Activated CD4-positive, alpha-beta T cell treated with anti-CD3 and anti-CD28 coated beads, Interleukin-2, Interleukin-6, amounts not matched to agents 100 ng/mL and 50 ng/mL, durations not matched to agents 16 hours and 8 hours (primary cell): Measurements from ENCODE around the gene PIEZO1.

Experiments
- DNase-seq: peaks from one replicate; pipeline ENCODE4 v3.0.0-alpha.2; 2020

PIEZO1 gene

DNA sequence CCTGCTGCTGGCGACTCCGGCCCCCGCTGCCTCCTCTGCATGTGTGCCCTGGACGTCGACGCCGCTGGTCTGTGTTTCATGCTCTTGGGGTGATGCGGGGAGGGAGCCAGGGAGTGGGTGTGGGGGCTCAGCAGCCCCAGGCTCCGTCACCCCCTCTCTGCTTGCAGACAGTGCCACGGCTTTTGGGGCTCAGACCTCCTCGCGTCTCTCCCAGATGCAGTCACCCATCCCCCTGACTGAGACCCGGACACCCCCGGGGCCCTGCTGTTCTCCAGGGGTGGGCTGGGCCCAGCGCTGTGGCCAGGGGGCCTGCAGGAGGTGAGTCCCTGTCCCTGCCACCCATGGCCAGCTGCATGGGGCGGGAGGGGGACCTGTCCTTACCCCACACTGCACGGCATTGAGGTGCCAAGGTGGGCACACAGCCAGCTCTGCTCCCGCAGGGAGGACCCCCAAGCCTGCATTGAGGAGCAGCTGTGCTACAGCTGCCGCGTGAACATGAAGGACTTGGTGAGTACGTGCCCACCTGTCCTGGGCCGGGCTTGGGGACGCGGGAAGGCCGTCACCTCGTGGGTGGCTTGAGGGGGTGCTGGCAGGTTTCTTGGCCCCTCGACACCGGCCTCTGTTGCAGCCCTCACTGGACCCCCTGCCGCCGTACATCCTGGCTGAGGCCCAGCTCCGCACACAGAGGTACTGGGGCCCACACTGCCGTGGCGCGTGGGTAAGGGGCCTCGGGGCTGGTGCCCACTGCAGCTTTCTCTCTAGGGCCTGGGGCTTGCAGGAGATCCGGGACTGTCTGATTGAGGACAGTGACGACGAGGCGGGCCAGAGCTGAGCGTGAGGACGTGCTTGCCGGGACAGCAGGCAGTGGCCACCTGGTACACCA, 70.4 kb downstream of the PIEZO1 start:
- no peak for DNase-seq

DNA sequence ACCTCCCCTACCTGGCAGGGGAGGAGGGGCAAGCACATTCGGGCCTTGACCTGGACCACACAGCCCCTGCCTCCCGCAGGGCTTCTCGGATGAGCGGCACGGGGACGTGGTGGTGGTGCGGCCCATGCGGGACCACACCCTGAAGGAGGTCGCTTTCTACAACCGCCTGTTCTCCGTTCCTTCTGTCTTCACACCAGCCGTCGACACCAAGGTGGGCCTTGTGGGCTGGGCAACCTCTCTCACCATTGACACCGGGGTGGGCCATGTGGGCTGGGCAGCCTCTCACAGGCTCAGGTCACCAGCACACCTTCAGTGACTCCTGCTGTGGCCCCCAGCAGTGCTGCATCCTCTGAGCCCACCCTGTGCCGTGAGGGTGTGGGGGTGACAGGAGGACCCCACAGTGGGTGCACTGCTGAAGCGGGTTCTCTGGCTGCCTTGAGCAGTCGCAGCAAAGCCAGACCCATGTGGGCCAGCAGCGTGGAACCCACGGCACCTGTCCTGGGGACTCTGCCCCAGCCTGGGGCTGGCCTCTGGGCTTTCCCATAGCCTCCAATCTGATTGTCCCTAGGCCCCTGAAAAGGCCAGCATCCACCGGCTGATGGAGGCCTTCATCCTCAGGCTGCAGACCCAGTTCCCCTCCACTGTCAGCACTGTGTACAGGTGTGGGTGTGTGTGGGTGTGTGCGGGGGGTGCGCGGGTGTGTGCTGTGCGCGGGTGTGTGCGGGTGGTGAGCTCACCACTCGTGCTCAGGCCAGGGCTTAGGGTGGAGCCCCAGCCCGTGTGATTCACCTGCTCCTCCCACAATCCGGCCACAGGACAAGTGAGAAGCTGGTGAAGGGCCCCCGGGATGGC, 71.2 kb downstream of the PIEZO1 start:
- DNase-seq: no peak

DNA sequence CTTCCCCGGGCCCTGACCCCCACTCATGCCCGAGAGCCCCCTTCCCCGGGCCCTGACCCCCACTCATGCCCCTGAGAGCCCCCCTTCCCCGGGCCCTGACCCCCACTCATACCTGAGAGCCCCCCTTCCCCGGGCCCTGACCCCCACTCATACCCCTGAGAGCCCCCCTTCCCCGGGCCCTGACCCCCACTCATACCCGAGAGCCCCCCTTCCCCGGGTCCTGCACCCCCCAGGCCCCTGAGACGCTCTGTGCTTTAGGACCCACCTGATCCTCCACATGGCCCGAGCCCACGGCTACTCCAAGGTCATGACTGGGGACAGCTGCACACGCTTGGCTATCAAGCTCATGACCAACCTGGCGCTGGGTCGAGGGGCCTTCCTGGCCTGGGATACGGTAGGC, 72.0 kb downstream of the PIEZO1 start:
- no peak for DNase-seq

DNA sequence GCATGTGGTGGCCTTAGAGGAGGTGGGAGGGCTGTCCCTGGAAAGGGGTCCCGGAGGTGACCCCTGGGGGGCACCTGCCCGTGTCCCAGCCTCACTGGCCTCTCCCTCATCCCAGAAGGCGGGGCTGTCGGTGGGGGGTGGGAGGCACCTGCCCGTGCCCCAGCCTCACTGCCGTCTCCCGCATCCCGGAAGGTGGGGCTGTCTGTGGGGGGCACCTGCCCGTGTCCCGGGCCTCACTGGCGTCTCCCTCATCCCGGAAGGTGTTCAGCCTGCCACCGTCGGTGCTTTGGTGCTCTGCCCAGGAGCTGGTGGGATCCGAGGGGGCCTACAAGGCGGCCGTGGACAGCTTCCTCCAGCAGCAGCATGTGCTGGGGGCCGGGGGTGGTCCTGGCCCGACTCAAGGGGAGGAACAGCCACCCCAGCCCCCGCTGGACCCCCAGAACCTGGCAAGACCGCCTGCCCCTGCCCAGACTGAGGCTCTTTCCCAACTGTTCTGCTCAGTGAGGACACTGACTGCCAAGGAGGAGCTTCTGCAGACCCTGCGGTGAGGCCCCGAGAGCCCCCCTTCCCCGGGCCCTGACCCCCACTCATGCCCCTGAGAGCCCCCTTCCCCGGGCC, 72.5 kb downstream of the PIEZO1 start:
- DNase-seq: no peak

- DNase-seq: no peak
Observed at GRCh38 chr16:88711750-88712340, 73.2 kb downstream of the PIEZO1 start.

DNA sequence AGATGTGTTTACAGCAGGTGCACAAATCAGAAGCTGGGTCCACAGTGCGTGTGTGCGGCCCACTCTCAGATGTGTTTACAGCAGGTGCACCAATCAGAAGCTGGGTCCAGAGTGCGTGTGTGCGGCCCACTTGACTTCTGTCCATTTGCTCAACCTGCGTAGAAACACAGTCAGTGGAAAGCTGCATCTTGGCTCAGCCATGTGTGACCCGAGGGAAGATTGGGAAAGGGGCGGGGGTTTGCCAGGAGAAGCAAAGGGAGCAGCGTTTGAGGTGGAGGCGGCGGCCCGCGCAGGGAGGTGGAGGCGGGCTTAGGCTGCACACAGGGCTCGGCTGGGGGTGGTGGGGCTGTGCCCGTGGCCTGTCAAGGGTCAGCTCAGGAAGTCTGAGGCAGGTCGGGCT, 74.5 kb downstream of the PIEZO1 start:
- no peak for DNase-seq

- DNase-seq: no peak
Observed at GRCh38 chr16:88706965-88707826, 77.8 kb downstream of the PIEZO1 start.

GRCh38 chr16:88706229-88706964, 78.6 kb downstream of the PIEZO1 start, which contains the start of the genes CTU2 and RNF166:
Gene CTU2 (plus strand): TSS chr16:88706503. CDS start chr16:88706531, 28 bp downstream.
Gene RNF166 (minus strand): TSS chr16:88706408. CDS start chr16:88706325, 83 bp downstream.
- peak; percentile 96 for DNase-seq

- no peak for DNase-seq
Observed at GRCh38 chr16:88705801-88706228, 79.2 kb downstream of the PIEZO1 start.

DNA sequence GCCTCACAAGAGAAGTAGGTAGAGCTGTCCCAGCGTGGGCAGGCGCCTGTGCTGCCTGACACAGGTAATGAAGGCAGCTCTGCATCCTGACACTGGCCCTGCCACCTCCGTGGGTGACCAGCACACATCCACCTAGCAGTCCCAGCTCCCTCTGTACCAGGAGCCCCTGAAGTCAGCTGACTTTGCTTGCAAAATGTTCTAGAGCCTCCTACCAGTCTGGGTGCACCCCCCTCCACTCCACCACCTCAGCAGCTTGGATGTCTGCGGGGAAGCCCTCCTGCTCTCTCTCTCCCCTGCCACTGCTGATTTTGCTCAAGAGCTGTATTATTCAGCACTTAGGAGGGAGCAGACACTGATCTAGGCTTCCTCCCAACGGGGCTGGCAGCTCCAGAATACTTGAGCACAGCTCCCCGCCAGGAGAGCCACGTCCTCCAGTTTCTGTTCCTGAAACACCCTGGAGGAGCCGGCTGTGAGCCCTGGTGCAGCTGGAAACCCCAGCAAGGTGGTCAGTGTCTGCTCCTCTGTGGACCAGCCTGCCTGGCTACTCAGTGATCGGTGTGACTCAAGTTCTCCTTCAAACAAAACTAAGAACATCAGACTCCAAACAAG, 79.8 kb downstream of the PIEZO1 start:
- peak; percentile 41 for DNase-seq

DNA sequence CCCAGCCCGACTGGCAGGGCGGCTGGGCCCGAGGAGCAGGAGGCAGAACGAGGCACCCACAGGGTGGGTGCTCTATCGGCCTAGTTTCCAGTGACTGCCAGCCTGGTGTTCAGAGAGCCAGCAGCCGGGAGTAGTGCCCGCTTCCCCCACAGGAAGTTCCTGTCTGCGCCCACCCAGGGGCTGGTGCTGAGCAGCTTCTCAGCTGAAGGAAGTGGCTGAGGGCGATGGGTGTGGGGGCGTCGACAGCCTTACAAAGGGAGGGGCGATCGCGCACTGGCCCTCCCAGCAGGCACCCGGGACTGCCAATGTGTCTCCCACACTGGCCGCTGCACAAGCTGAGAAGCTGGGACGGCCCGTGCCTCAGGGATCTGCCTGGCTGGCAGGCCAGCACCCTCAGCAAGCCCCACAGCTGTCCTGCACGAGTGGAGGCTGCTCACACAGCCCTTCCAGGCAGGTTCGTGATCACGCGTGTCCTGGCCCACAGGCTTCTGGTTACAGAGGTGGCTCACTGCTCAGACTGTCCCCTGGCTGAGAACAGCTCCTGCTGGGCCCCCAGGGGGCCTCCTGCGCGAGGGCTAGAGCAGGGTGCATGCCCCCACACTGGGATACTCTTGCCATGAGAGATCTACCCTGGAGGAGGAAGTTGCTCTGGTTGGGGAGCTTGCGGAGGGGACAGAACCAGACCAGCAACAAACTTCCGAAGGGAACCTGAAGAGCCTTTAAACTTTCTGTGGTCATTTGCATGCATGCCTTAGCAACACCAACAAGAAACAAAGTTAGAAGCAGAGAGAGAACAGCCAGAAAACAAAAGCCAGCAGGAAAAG, 81.3 kb downstream of the PIEZO1 start:
- DNase-seq: peak; percentile 83

- peak; percentile 28 for DNase-seq
Observed at GRCh38 chr16:88702371-88703210, 82.4 kb downstream of the PIEZO1 start.

DNA sequence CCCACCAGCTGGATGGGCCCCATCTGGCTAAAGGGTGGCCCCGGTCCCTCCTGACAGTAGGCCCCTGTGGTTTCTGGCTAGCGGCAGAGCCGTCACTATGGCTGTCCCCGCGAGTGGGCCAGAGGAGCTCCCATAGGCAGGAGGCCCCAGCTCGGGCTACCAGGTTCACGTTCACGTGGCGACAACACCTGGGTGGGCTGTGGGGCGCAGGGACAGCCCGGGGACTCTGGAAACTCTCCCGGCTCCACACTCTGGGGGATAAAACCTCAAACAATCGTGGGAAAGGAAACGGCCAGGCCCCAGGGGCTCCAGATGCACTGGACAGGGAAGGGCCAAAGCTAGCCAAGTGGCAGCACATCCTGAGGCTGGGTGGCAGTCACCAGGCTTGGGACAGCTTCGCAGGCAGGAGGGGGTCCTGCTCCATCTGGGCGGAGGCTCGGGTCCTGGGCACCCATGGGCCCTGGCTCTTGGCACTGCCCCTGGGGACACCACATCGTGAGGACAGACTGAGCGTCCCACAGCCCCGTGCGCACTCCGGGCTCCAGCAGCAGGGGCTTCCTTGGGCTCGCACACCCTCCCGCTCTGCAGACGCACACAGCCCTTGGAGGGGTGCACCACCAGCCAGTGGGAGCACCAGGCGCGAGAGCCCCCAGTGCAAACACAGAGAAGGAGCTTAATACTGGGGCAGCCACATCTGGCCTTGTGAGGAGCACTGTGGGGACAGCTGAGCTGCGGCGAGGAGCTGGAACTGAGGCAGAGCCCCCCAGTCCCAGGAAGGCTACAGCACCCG, 83.2 kb downstream of the PIEZO1 start:
- no peak for DNase-seq

DNA sequence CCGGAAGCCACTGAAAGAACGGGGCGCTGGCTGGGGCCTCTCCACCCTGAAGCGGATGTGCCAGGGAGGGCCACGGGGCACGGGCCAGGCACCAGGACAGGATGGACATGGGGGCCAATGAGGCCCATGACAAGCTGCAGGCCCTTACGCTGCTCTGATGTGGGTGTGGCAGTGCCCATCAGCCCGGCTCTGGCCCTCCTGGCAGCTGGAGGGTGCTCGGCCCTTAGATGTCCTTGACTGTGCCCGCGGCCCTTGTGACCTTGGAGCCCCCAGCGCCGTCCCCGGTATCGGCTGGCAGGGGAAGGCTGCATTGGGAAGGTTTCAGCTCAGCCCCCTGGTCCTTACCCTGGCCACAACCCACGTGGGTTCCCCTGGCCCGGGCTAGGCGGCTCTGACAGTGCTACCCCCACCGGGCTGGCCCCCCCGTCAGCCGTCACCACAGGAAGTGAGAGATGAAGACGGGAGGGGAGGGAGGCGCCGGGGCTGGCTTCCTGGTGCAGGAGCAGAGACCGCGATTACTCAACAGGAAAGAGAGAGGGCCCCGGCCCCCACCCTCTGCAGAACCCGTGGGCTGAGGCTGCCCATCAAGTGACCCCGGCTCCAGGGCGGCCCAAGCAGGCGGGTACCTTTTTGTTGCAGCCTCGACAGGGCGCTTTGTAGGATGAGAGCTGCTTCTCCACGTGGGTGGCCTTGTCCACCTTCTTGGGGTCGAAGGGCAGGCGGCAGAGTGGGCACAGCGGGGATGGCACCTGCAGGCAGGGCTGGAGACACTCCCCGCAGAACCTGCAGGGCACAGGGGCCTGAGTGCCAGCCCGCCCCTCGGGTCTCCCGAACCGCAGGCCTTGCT, 84.2 kb downstream of the PIEZO1 start:
- DNase-seq: peak; percentile 98

DNA sequence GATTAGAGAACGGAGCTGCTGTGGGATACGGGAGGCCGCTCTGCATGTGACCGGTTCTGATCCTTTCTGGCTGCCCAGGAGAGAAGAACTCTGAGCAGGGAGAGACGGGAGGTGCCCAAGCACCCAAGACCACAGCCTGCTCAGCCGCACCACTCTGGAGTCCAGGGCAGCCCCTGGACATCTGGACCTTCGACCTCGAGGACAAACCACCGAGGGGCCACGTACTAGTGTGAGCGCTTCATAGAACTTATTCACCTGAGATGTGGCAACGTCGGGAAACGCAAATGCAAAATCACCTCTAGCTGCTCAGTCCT, 84.7 kb downstream of the PIEZO1 start:
- no peak for DNase-seq

- no peak for DNase-seq
Observed at GRCh38 chr16:88699180-88699579, 85.8 kb downstream of the PIEZO1 start.

- no peak for DNase-seq
Observed at GRCh38 chr16:88698646-88699045, 86.4 kb downstream of the PIEZO1 start.
